Fibroblast of skin of abdomen (primary cell): Measurements from ENCODE around the gene GAS6.
A peak's percentile ranks its signal among the peaks of the same experiment; 100 is the strongest.
"Not testable (repeated sequence)": the region's sequence is repeated elsewhere in the genome, so short reads cannot be mapped to it uniquely, and the experiment has no call there.

Experiments
- DNase-seq: peaks from one replicate; pipeline ENCODE4 v3.0.0-alpha.2; 2013

GAS6 gene

GRCh38 chr13:113789931-113790330, 73.9 kb downstream of the GAS6 start:
- not testable (repeated sequence) for DNase-seq

DNA sequence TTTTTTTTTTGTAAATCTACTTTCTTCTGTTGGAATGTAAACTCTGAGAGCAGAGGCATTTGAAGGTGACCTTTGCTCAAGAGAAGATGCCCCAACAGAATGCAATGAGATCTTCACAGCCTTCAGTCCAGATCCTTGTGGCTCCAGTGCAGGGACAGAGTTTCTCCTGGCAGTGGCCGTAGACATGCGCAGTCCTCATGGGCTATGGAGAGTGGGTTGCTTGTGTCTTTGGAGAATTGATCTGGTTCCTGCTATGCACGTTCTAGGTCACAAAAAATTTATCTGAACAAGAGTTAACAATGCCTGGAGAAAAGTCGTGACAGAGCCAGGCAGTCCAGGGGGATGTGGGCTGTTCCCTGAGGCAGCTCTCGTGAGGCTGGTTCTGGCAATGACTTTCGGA, 74.7 kb downstream of the GAS6 start:
- no peak for DNase-seq

- DNase-seq: no peak
Observed at GRCh38 chr13:113788413-113789135, 75.3 kb downstream of the GAS6 start.

- no peak for DNase-seq
Observed at GRCh38 chr13:113787694-113788093, 76.2 kb downstream of the GAS6 start.

DNA sequence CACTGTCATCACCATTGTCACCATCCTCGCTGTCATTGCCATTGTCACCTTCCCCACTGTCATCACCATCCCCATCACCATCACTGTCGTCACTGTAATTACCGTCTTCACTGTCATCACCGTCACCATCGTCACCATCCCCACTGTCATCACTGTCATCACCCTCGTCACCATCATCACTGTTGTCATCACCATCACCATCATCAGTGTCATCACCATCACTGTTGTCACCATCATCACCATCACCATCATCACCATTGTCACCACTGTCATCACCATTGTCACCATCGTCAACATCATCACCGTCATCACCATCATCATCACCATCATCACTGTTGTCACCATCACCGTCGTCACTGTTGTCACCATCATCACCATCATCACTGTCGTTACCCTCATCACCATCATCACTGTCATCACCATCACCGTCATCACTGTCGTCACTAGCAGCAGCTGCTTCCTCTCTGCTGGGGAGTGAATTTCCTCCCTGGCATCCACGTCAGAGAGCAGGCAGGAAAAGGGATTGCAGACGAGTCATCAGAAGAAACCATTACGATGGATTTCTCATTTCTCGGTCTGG, 77.5 kb downstream of the GAS6 start:
- DNase-seq: peak; percentile 36

- DNase-seq: peak; percentile 43
Observed at GRCh38 chr13:113785051-113786010, 78.5 kb downstream of the GAS6 start.

- DNase-seq: no peak
Observed at GRCh38 chr13:113784645-113785024, 79.2 kb downstream of the GAS6 start.

DNA sequence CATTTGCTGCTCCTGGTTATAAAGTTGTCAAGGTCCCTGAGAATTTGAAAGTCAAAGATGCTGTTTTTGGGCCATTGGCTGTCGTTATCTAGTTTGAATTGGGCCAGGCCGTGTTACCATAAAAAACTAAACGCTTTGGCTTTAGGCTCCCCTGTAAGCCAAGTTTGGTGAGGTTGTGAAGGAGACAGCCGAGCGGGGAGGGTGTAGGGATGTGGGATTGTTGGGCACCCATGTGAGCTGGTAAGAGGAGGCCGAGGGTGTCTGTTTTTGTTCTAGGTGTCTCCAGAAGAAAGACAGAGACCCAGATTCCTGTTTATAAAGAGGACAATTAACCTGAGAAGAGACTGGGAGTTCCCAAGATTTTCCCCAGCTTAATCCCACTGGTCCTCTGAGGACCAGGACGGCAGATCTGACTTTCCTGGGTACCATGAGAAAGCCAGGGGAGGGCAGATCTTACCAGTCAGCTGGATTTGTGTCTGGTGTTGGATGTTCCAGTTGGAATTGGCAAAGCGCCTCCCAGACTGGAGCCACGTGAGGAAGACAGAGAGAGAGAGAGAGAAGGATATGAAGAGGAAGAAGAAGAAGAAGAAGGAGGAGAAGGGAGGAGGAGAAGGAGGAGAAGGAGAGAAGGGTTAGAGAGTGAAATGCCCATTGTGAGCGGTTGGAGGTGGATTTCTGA, 79.8 kb downstream of the GAS6 start:
- no peak for DNase-seq

DNA sequence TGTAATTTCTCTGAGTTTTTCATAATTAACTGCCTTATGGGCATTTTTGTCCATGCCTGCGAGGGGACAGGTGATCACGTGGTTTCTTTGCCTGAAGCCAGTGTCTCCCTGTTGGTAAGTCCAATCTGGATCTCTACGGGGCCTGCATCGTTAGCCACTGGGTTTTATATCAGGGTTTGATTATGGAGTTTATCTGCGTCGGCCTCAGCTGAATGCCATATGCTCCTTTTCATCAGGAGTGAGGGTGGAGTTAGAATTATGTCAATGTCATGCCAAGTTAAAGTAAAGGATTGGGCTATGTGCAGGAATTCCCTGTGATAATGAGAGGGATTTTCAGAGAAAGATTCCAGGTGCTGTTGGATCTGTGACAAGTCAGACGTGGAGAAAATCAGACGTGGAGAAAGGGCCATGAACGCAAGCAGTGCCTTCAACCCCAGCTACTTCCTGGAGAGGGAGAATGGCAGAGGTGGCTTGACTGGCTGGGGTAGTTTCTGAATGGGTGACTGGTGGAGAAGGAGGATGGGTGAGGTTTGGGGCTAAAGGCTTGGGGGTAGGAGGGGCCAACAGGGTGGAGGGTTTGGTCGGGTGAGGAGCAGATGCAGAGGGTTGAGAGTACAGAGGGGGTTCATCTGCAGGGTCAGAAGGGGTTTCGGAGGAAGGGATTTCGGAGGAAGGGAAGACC, 80.5 kb downstream of the GAS6 start:
- no peak for DNase-seq

- no peak for DNase-seq
Observed at GRCh38 chr13:113782472-113782871, 81.4 kb downstream of the GAS6 start.

GRCh38 chr13:113781571-113781970, 82.3 kb downstream of the GAS6 start:
- DNase-seq: no peak

DNA sequence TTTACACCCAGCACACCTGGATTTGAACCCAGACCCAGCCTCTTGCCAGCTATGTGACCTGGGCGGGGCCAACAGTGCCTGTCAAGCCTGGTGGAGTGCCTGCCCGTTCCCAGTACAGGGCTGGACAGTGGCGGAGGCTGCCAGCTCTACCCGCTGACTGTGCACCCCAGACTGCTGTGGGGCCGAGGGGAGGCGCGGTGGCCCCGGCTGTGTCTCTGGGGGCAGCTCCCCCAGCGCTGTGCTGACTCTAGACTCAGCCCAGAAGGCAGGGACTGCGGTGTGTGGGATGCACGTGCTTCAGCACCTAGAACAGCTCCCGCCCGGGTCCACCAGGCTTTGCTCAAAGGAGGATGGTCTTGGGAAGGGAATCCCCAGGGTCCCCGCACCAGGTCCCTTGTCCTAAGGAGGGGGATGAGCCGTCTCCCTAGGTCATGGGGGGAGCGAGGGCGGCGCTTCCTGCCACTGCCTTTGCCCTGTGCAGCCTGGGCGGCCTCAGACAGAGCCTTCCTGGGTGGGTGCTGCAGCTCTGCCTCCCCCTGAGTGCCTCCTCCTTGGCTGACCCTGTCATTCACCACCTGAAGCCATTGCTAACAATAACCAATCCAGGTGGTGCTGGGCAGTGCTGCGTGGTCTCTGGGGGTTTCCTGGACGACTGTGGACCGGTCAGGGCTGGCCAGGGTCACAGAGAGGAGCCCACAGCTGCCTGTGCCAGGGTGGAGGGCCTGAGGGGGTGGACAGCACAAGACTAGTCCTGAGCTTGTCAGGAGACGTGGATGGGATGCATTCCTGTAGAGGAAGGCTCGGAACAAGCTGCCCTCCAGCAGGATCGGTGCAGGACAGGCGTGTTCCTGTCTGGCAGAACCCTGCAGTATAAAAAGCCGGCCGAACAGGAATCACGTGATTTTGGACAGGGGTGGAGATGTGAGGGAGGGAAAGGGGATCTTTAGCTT, 86.3 kb downstream of the GAS6 start:
- DNase-seq: peak; percentile 40

GRCh38 chr13:113776231-113777125, 87.4 kb downstream of the GAS6 start:
- DNase-seq: no peak

DNA sequence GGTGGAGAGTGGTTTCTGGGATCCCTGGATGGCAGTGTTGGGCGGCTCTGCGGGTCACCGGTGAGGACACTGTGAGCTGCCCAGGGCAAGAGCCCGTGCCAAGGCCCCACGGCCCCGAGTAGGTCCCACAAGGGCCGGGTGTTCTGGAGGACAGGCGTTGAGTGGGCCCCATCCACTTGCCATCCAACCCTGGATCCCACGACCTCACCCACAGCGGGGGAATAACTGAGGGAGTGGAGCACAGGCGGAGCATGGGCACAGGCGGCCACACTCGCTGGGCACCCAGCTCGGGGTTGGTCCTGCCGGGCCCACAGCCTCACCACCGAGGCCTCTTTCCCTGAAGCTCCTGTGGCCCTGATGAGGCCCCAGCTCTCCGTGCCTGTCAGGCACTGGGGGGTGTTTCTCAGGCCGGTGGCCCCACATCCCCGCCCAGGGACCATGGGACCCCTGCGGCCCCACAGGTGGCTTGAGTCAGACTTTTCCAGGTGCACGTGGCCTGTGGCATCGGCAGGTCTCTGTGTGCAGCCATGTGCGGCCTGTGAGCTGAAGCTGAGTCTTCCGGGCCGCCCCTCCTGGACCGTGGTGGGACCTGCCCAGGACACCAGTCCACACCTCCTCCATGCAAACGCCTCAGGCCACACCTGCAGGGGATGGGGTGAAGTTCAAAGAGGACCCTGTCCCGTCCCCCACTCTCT, 88.3 kb downstream of the GAS6 start:
- no peak for DNase-seq

GRCh38 chr13:113774177-113775107, 89.4 kb downstream of the GAS6 start:
- DNase-seq: peak; percentile 37

DNA sequence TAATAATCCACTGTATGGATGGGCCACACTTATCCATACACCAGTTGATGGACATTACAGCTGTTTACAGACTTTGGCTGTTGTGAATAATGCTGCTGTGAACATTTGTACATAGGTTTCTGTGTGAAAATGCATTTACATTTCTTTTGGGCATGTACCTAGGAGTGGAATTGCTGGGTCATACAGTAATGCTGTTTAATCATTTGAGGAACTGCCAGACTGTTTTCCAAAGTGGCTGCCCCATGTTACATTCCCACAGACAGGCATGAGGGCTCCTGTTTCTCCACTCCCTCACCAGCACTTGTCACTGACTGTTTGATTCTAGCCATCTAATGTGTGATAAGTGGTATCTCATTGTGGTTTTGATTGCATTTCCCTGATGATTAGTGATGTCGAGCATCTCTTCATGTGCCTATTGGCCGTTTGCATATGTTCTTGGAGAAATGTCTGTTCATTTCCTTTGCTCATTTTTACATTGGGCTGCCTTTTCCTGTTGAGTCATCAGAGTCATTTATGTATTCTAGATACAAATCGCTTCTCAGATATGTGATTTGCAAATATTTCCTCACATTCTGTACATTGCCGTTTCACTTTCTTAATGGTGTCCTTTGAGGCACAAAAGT, 92.1 kb downstream of the GAS6 start:
- no peak for DNase-seq

GRCh38 chr13:113770937-113771336, 92.9 kb downstream of the GAS6 start:
- no peak for DNase-seq
